ENCODE results near the gene KIAA1217. TPM values are rescaled to one million over a fixed set of nuclear protein-coding genes. Genes with fewer than 3 reads are reported as not detected.

The KIAA1217 gene
- total RNA-seq, 1 experiment from 2014 or later: 7.8 TPM

- TF ChIP-seq CTCF (IDR thresholded peaks at IDR 0.05 in 2 of 3, conservative IDR thresholded peaks at IDR 0.05 in 1 of 3; ENCODE audit: borderline replicate concordance in 1 of 3, insufficient read depth in 1 of 3, low read depth in 2 of 3, low read length in 2 of 3) (peak; percentile 26 to 66 (median 65); a peak in 4 of 6 replicates), CEBPB (IDR thresholded peaks at IDR 0.05; ENCODE audit: low read depth) (peak; percentile 90)
- TF ChIP-seq, protein P1, sequence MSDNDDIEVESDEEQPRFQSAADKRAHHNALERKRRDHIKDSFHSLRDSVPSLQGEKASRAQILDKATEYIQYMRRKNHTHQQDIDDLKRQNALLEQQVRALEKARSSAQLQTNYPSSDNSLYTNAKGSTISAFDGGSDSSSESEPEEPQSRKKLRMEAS (IDR thresholded peaks at IDR 0.05): peak; percentile 31; the same call in 1 of the 2 replicates
These were observed 174.8 kb downstream of the KIAA1217 start (continued) for GRCh38 chr10:24383681-24384106.

DNA sequence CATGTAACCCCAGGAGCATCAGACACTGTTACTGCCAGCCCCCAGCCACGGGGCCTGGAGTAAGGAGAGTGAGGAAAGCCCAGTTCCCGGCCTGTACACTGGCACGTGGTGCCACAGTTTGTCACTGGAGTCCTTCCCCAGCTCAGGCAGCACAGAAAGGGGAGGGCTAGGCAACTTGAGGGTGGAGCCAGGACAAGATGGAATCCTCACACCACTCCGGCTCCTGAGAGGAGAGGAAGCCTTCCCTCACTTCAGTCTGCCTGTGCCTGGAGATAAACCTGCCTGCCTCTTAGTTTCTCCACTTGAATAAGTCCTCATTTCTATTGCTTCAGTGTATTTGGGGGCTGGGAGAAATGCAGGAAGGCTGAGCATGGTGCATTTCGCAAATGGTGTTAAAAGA, 176.0 kb downstream of the KIAA1217 start:
- RAD21 ChIA-PET (ENCODE audit: low non-redundant PET in 1 of 2, low total read pairs in 2 of 2, uncharacterized antibody in 2 of 2, unreplicated experiment in 2 of 2): no interaction called here
- DNase-seq (ENCODE audit: low read depth, low spot score): no peak
- Histone ChIP-seq H3K4me3 (replicated peaks in 1 of 2; ENCODE audit: low read depth in 1 of 2, low read length in 2 of 2) (no peak overlapping the region), H3K9ac (ENCODE audit: low read length) (no peak overlapping the region), H2AFZ (ENCODE audit: low read depth, low read length, poor library complexity, severe bottlenecking) (no peak overlapping the region), H3K9me3 (ENCODE audit: control insufficient read depth in 1 of 2, insufficient read depth in 1 of 2, low read depth in 1 of 2, low read length in 2 of 2) (no peaks in the 10 kb centered on the region), H3K9me2 (ENCODE audit: insufficient read depth) (no peaks in the 10 kb centered on the region), H3K27ac (ENCODE audit: low read depth, low read length) (no peak overlapping the region), H3K4me2 (ENCODE audit: low read length) (no peak overlapping the region), H3K27me3 (ENCODE audit: insufficient read depth, low read length) (0 out of 2 replicates have a peak, but pooled peaks cover 5% of the 10 kb centered on the region), H3K79me2 (ENCODE audit: insufficient read depth, low read length) (no peaks in the 10 kb centered on the region), H3K36me3 (ENCODE audit: control insufficient read depth in 1 of 2, insufficient read depth in 2 of 2, low read length in 2 of 2) (no peaks in the 10 kb centered on the region), H3K4me1 (ENCODE audit: control insufficient read depth in 1 of 2, insufficient read depth in 2 of 2, low read length in 2 of 2) (peaks cover 2 to 13% of the 10 kb centered on the region in 2 experiments; a peak in 2 of 4 replicates), H4K20me1 (ENCODE audit: insufficient read depth) (no peaks in the 10 kb centered on the region)
- POLR2A ChIA-PET: no interaction called here
- BruUV-seq (replicated peaks): no TSS peak
- intact Hi-C loops (cut with micrococcal nuclease): no loop called here
- no peak for ATAC-seq
- CTCF ChIA-PET: no interaction called here
- TF ChIP-seq POLR2AphosphoS5 (IDR thresholded peaks at IDR 0.05; ENCODE audit: low read depth, low read length) (no peak), EGR1 (IDR thresholded peaks at IDR 0.05; ENCODE audit: low read depth) (no peak), JUND (IDR thresholded peaks at IDR 0.05) (no peak), ZFX (IDR thresholded peaks at IDR 0.05) (no peak), CTCF (IDR thresholded peaks at IDR 0.05 in 2 of 3, conservative IDR thresholded peaks at IDR 0.05 in 1 of 3; ENCODE audit: borderline replicate concordance in 1 of 3, insufficient read depth in 1 of 3, low read depth in 2 of 3, low read length in 2 of 3) (no peak), POLR2A (IDR thresholded peaks at IDR 0.05; ENCODE audit: borderline replicate concordance, extremely low read depth, insufficient read depth, insufficient read length) (no peak), EZH2phosphoT487 (IDR thresholded peaks at IDR 0.05; ENCODE audit: borderline replicate concordance) (no peak), ZNF274 (IDR thresholded peaks at IDR 0.05; ENCODE audit: low read depth, low read length) (no peak), EZH2 (IDR thresholded peaks at IDR 0.05) (no peak), CBX3 (IDR thresholded peaks at IDR 0.05; ENCODE audit: low read depth) (no peak), TCF7L2 (IDR thresholded peaks at IDR 0.05; ENCODE audit: borderline replicate concordance, extremely low read depth, insufficient read depth, insufficient read length) (no peak), SP1 (IDR thresholded peaks at IDR 0.05; ENCODE audit: low read depth) (no peak), FOSL1 (IDR thresholded peaks at IDR 0.05; ENCODE audit: low read depth) (no peak), ELF1 (IDR thresholded peaks at IDR 0.05; ENCODE audit: borderline replicate concordance, low read depth) (no peak), SIN3A (IDR thresholded peaks at IDR 0.05; ENCODE audit: low read depth) (no peak)
- TF ChIP-seq, protein P2, sequence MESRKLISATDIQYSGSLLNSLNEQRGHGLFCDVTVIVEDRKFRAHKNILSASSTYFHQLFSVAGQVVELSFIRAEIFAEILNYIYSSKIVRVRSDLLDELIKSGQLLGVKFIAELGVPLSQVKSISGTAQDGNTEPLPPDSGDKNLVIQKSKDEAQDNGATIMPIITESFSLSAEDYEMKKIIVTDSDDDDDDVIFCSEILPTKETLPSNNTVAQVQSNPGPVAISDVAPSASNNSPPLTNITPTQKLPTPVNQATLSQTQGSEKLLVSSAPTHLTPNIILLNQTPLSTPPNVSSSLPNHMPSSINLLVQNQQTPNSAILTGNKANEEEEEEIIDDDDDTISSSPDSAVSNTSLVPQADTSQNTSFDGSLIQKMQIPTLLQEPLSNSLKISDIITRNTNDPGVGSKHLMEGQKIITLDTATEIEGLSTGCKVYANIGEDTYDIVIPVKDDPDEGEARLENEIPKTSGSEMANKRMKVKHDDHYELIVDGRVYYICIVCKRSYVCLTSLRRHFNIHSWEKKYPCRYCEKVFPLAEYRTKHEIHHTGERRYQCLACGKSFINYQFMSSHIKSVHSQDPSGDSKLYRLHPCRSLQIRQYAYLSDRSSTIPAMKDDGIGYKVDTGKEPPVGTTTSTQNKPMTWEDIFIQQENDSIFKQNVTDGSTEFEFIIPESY (IDR thresholded peaks at IDR 0.05; ENCODE audit: extremely low read depth, insufficient replicate concordance, low read length): no peak
- TF ChIP-seq, protein P1 (IDR thresholded peaks at IDR 0.05): no peak
